Posterior cingulate gyrus (tissue), 11 donors: ENCODE results near the gene TRIP11.
"Not testable (repeated sequence)": the region's sequence is repeated elsewhere in the genome, so short reads cannot be mapped to it uniquely, and the experiment has no call there.

Experiments used
- DNase-seq, 10 donors: peaks; one replicate each; pipeline versions ENCODE4 v3.0.0 to v3.0.0-alpha.2; 2020 to 2021; ENCODE audit warnings: mixed read lengths in 3 of 10
- intact Hi-C: fragments of 100-400 bp; cut with DNase I; formaldehyde crosslinking; loops from one replicate; pipeline ENCODE4 v1.15.1; 2023

The TRIP11 gene

GRCh38 chr14:92039719-92040430, at the start of gene TRIP11:
TSS of gene TRIP11 (minus strand) at chr14:92040059. CDS start at chr14:92039685, 374 bp downstream.
- intact Hi-C loops: loop anchor here (1.0 kb wide), 1 partner anchor 66 kb away; the partner anchor contains the start of gene ATXN3
- DNase-seq: peak; percentile 94 to 99 (median 97)

GRCh38 chr14:92088494-92088893, 48.6 kb upstream of the TRIP11 start:
- intact Hi-C loops: no loop called here
- DNase-seq: no peak

GRCh38 chr14:92074555-92074954, 34.7 kb upstream of the TRIP11 start:
- no peak for DNase-seq

GRCh38 chr14:92058006-92058917, 18.4 kb upstream of the TRIP11 start:
- peak in 1 of 10 donors; percentile 14 for DNase-seq
- intact Hi-C loops: no loop called here

More at GRCh38 chr14:92074555-92074954, 34.7 kb upstream of the TRIP11 start:
- intact Hi-C loops: no loop called here

- DNase-seq: no peak
- intact Hi-C loops: no loop called here
These were observed 9.9 kb upstream of the TRIP11 start for GRCh38 chr14:92049781-92050180.

- DNase-seq, intact Hi-C loops: not testable (repeated sequence)
These were observed 9.4 kb upstream of the TRIP11 start for GRCh38 chr14:92049221-92049620.

GRCh38 chr14:92045904-92046303, 6.0 kb upstream of the TRIP11 start:
- intact Hi-C loops, DNase-seq: not testable (repeated sequence)

- DNase-seq, intact Hi-C loops: not testable (repeated sequence)
These were observed 1.9 kb upstream of the TRIP11 start for GRCh38 chr14:92041766-92042165.

GRCh38 chr14:92041203-92041602, 1.3 kb upstream of the TRIP11 start:
- DNase-seq: no peak
- intact Hi-C loops: no loop called here

GRCh38 chr14:92040431-92041051, 682 bp upstream of the TRIP11 start:
- intact Hi-C loops: loop anchor here (1.0 kb wide), 1 partner anchor 66 kb away; the partner anchor contains the start of gene ATXN3
- DNase-seq: peak in 2 of 10 donors; percentile 13 to 70

- DNase-seq: peak in 3 of 10 donors; percentile 9 to 85 (median 29)
- intact Hi-C loops: no loop called here
These were observed 668 bp downstream of the TRIP11 start for GRCh38 chr14:92039063-92039718.

GRCh38 chr14:92037989-92038388, 1.9 kb downstream of the TRIP11 start:
- intact Hi-C loops: no loop called here
- DNase-seq: no peak

- intact Hi-C loops: no loop called here
- DNase-seq: no peak
These were observed 4.0 kb downstream of the TRIP11 start for GRCh38 chr14:92035890-92036289.

- intact Hi-C loops: no loop called here
These were observed 5.8 kb downstream of the TRIP11 start for GRCh38 chr14:92033906-92034687.

GRCh38 chr14:92033433-92033832, 6.4 kb downstream of the TRIP11 start:
- intact Hi-C loops: no loop called here
- DNase-seq: no peak

More at GRCh38 chr14:92033906-92034687, 5.8 kb downstream of the TRIP11 start:
- DNase-seq: no peak

GRCh38 chr14:92026548-92027190, 13.2 kb downstream of the TRIP11 start:
- intact Hi-C loops: no loop called here
- no peak for DNase-seq

GRCh38 chr14:92022036-92022435, 17.8 kb downstream of the TRIP11 start:
- intact Hi-C loops: no loop called here

GRCh38 chr14:92021523-92021922, 18.3 kb downstream of the TRIP11 start:
- no peak for DNase-seq
- intact Hi-C loops: no loop called here

More at GRCh38 chr14:92022036-92022435, 17.8 kb downstream of the TRIP11 start:
- DNase-seq: no peak

GRCh38 chr14:92014040-92014439, 25.8 kb downstream of the TRIP11 start:
- intact Hi-C loops: no loop called here
- DNase-seq: no peak
